CD14-positive monocyte (primary cell): ENCODE measurements around the gene TEPSIN. TPM values are rescaled to one million over a fixed set of nuclear protein-coding genes. Genes with fewer than 3 reads are reported as not detected.

Source experiments
- DNase-seq, 3 donors: peaks; one replicate each; pipeline ENCODE4 v3.0.0-alpha.2; 2011 to 2022
- H2AFZ ChIP-seq: 2 replicates; pipeline ENCODE4 v1.6.0; 2012; ENCODE audit warnings: mild to moderate bottlenecking, low read depth, low read length, inconsistent platforms; ENCODE audit not compliant: insufficient read depth, poor library complexity, severe bottlenecking
- H3K27ac ChIP-seq, 2 donors: 1 replicate in 1 of 2; 2 replicates in 1 of 2; pipeline ENCODE4 v1.5.1; 2012 to 2013; ENCODE audit warnings: low read length in 2 of 2, control low read depth in 1 of 2, inconsistent platforms in 1 of 2, low read depth in 1 of 2, mild to moderate bottlenecking in 1 of 2
- H3K27me3 ChIP-seq, 2 donors: one replicate each; pipeline versions ENCODE4 v1.6.0 to v1.6.1; 2011 to 2013; ENCODE audit warnings: low read length in 2 of 2; ENCODE audit not compliant: control insufficient read depth in 2 of 2, insufficient read depth in 2 of 2
- H3K36me3 ChIP-seq, 2 donors: replicated peaks in 1 of 2; 1 replicate in 1 of 2; 2 replicates in 1 of 2; pipeline versions ENCODE4 v1.5.1 to v1.6.1; 2012 to 2013; ENCODE audit warnings: low read length in 2 of 2, control low read depth in 1 of 2, inconsistent platforms in 1 of 2, mild to moderate bottlenecking in 1 of 2; ENCODE audit not compliant: insufficient read depth in 2 of 2, control insufficient read depth in 1 of 2
- H3K4me1 ChIP-seq, 2 donors: 1 replicate in 1 of 2; 2 replicates in 1 of 2; pipeline versions ENCODE4 v1.5.1 to v1.6.1; 2012 to 2013; ENCODE audit warnings: low read length in 2 of 2, control low read depth in 1 of 2, inconsistent platforms in 1 of 2, mild to moderate bottlenecking in 1 of 2, moderate library complexity in 1 of 2; ENCODE audit not compliant: insufficient read depth in 2 of 2, control insufficient read depth in 1 of 2
- H3K4me2 ChIP-seq: replicated peaks from 2 replicates; pipeline ENCODE3; 2012; ENCODE audit warnings: low read length, moderate library complexity, mild to moderate bottlenecking; ENCODE audit not compliant: poor library complexity, severe bottlenecking; ENCODE audit errors: extremely low read depth
- H3K4me3 ChIP-seq, 3 experiments: fragments of 200-600 bp in 1 of 3; sonication (generic) in 1 of 3; replicated peaks in 1 of 3; 1 replicate in 2 of 3; 2 replicates in 1 of 3; pipeline ENCODE4 v1.5.1; 2011 to 2013; ENCODE audit warnings: low read length in 3 of 3, mild to moderate bottlenecking in 3 of 3, control low read depth in 2 of 3, low read depth in 2 of 3, inconsistent platforms in 1 of 3, moderate library complexity in 1 of 3
- H3K79me2 ChIP-seq: 2 replicates; pipeline ENCODE4 v1.6.0; 2012; ENCODE audit warnings: mild to moderate bottlenecking, control low read depth, inconsistent platforms, low read length, moderate library complexity; ENCODE audit not compliant: insufficient read depth
- H3K9ac ChIP-seq: 2 replicates; pipeline ENCODE4 v1.6.0; 2017; ENCODE audit warnings: low read length, mild to moderate bottlenecking; ENCODE audit not compliant: insufficient read depth, poor library complexity, severe bottlenecking
- H3K9me3 ChIP-seq, 2 donors: replicated peaks in 1 of 2; 1 replicate in 1 of 2; 2 replicates in 1 of 2; pipeline versions ENCODE4 v1.5.1 to v1.6.1; 2012 to 2013; ENCODE audit warnings: low read length in 2 of 2, control low read depth in 1 of 2; ENCODE audit not compliant: control insufficient read depth in 1 of 2, insufficient read depth in 1 of 2
- H4K20me1 ChIP-seq: 2 replicates; pipeline ENCODE4 v1.6.0; 2012; ENCODE audit warnings: mild to moderate bottlenecking, low read length, control low read depth, moderate library complexity; ENCODE audit not compliant: insufficient read depth
- H3K27ac Mint-ChIP-seq, 7 donors: one replicate each; pipeline ENCODE4 v1.8.0; 2020; ENCODE audit warnings: mild to moderate bottlenecking in 7 of 7, mixed read lengths in 7 of 7, moderate library complexity in 6 of 7, inconsistent platforms in 2 of 7
- H3K27me3 Mint-ChIP-seq, 3 donors: one replicate each; pipeline ENCODE4 v1.8.0; 2021 to 2022; ENCODE audit warnings: low read depth in 3 of 3, mild to moderate bottlenecking in 3 of 3, mixed read lengths in 3 of 3, moderate library complexity in 3 of 3, inconsistent platforms in 1 of 3
- H3K36me3 Mint-ChIP-seq, 2 donors: one replicate each; pipeline ENCODE4 v1.8.0; 2020; ENCODE audit warnings: mixed read lengths in 2 of 2, inconsistent platforms in 1 of 2, mild to moderate bottlenecking in 1 of 2
- H3K4me1 Mint-ChIP-seq: one replicate; pipeline ENCODE4 v1.8.0; 2020; ENCODE audit warnings: mild to moderate bottlenecking, mixed read lengths
- H3K4me3 Mint-ChIP-seq, 2 donors: one replicate each; pipeline ENCODE4 v1.8.0; 2020; ENCODE audit warnings: mild to moderate bottlenecking in 2 of 2, mixed read lengths in 2 of 2, moderate library complexity in 1 of 2
- H3K9me3 Mint-ChIP-seq, 7 donors: one replicate each; pipeline ENCODE4 v1.8.0; 2020 to 2022; ENCODE audit warnings: mixed read lengths in 7 of 7, mild to moderate bottlenecking in 6 of 7, moderate library complexity in 6 of 7, inconsistent platforms in 2 of 7
- WGBS: methylation state at CpG from one replicate; pipeline ENCODE4 v1.1.5; 2013; ENCODE audit warnings: missing lambda C conversion rate; ENCODE audit not compliant: insufficient coverage; 5-methylcytosine and 5-hydroxymethylcytosine counted together
- intact Hi-C, 2 donors: fragments of 100-400 bp; cut with micrococcal nuclease; formaldehyde crosslinking; loops; one replicate each; pipeline versions ENCODE4 v1.15.0 to v1.15.1; 2023
- polyA plus RNA-seq, 3 donors: library from polyadenylated mRNA; depleted of rRNA in 1 of 3; unstranded in 2 of 3; stranded (reverse) in 1 of 3; fragments of 300-500 nt in 2 of 3; fragments of >200 nt in 1 of 3; fragmentation: Illumina TruSeq in 2 of 3; gene quantifications; 1 replicate in 2 of 3; 2 replicates in 1 of 3; pipeline ENCODE4 v1.2.3, GENCODE V29; 2012 to 2021
- TF ChIP-seq, protein P1 (sequence below): fragments of 200-600 bp; IDR thresholded peaks from one replicate; pipeline ENCODE4 v1.8.0; 2022; ENCODE audit warnings: antibody characterized with exemption, mild to moderate bottlenecking

TEPSIN gene
- polyA plus RNA-seq, 3 donors: 3.4 to 136 (median 4.5) TPM

DNA sequence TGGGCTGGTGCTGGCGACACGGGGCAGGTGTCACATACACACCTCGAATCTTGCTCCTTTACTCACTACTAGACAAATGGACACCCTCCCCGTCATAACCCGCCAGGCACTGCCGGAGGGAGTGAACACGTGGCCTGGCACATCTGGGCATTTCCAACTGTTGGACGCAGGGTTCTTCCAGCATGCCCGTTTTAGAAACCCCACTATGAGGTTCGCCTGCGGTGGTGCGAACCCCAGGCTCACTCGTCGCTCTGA is 9.3 kb downstream of the TEPSIN start:
- intact Hi-C loops: loop anchor here in 1 of 2 donors (10.0 kb wide), 1 partner anchor 195 kb away; the partner anchor contains the start of gene BAIAP2
- Histone ChIP-seq H3K4me1 (peaks cover 31 to 35% of the 10 kb centered on the region in 2 donors), H3K4me2 (no peak overlapping the region), H3K79me2 (peaks cover 6% of the 10 kb centered on the region), H3K27me3 (no peaks in the 10 kb centered on the region), H3K9me3 (no peaks in the 10 kb centered on the region), H3K36me3 (peaks cover 48 to 52% of the 10 kb centered on the region in 2 donors), H3K4me3 (no peak overlapping the region), H2AFZ (no peak overlapping the region), H3K27ac (peak overlapping the region in 1 of 2 donors; percentile 72), H3K9ac (no peak overlapping the region), H4K20me1 (peaks cover 29% of the 10 kb centered on the region)
- Mint-ChIP-seq H3K9me3 (peaks cover 0 to 2% (median 0%) of the 10 kb centered on the region in 7 donors), H3K4me3 (peak overlapping the region in 1 of 2 donors; percentile 47), H3K27me3 (no peaks in the 10 kb centered on the region), H3K36me3 (peaks cover 26 to 50% of the 10 kb centered on the region in 2 donors), H3K4me1 (peaks cover 31% of the 10 kb centered on the region), H3K27ac (peak overlapping the region in 3 of 7 donors; percentile 46 to 80 (median 60))
- TF ChIP-seq, protein P1, sequence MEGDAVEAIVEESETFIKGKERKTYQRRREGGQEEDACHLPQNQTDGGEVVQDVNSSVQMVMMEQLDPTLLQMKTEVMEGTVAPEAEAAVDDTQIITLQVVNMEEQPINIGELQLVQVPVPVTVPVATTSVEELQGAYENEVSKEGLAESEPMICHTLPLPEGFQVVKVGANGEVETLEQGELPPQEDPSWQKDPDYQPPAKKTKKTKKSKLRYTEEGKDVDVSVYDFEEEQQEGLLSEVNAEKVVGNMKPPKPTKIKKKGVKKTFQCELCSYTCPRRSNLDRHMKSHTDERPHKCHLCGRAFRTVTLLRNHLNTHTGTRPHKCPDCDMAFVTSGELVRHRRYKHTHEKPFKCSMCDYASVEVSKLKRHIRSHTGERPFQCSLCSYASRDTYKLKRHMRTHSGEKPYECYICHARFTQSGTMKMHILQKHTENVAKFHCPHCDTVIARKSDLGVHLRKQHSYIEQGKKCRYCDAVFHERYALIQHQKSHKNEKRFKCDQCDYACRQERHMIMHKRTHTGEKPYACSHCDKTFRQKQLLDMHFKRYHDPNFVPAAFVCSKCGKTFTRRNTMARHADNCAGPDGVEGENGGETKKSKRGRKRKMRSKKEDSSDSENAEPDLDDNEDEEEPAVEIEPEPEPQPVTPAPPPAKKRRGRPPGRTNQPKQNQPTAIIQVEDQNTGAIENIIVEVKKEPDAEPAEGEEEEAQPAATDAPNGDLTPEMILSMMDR: no peak
- no peak for DNase-seq
- WGBS: 95% methylated on average over 8 of the region's 14 CpGs

DNA sequence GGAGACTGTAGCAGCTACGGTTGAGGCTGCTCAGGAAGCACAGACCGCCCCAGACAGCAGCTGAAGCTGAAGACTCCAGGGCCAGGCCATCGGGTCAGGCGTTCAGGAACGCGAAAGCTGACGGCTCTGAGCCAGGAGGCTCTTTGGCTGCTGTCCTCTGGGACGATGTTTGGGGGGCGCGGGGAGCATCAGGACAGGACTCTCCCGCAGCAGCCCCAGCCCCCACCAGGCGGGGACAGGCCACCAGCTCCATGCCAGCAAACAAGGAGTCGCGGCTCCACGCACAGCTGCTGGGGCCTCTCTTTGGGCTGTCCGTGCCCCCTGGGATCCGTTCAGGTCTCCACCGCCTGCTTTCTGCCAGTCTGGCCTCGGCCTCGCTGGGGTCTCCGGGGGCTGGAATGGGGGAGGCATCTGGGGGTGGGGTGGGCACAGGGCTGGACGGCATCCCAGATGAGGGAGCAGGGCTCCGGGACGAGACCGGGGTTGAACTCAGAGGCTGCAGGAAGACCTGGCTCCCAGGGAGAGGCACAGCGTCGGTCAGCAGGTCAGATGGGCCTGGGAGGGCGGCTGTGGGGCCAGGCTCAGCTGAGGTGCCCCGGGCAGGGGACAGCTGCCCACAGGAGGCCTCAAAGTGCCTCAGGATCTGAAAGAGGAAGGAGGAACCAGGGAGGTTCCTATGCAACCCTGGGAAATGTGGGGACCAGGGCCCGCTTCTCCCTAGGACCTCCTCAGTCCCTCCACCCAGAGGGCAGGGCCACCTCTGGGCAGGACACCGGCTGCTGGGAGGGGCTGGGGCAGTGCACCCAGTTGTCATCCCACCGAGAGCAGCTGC is 9.8 kb downstream of the TEPSIN start:
- peak overlapping the region; percentile 31 for H3K4me2 ChIP-seq
- H3K4me3 Mint-ChIP-seq: peak overlapping the region in 1 of 2 donors; percentile 75

More for the DNA sequence above, 9.8 kb downstream of the TEPSIN start:
- Histone ChIP-seq H3K4me3 (peak overlapping the region in 1 of 3 experiments; percentile 34), H3K79me2 (peaks cover under 1% of the 10 kb centered on the region), H2AFZ (peak overlapping the region; percentile 38), H3K4me1 (peaks cover 34 to 38% of the 10 kb centered on the region in 2 donors), H4K20me1 (peaks cover 23% of the 10 kb centered on the region), H3K27ac (peak overlapping the region; percentile 54 to 72), H3K9me3 (no peaks in the 10 kb centered on the region), H3K36me3 (peaks cover 47 to 48% of the 10 kb centered on the region in 2 donors), H3K27me3 (no peaks in the 10 kb centered on the region), H3K9ac (peak overlapping the region; percentile 19)
- H3K27me3 Mint-ChIP-seq: no peaks in the 10 kb centered on the region
- DNase-seq: no peak
- H3K36me3 Mint-ChIP-seq: peaks cover 24 to 44% of the 10 kb centered on the region in 2 donors
- TF ChIP-seq, protein P1: no peak
- intact Hi-C loops: loop anchor here in 1 of 2 donors (10.0 kb wide), 1 partner anchor 194 kb away; the partner anchor contains the start of gene BAIAP2
- WGBS: 74% methylated on average over 29 of the region's 32 CpGs
- peaks cover 0 to 2% (median 0%) of the 10 kb centered on the region in 7 donors for H3K9me3 Mint-ChIP-seq
- peak overlapping the region; percentile 70 to 87 (median 79) for H3K27ac Mint-ChIP-seq
- H3K4me1 Mint-ChIP-seq: peaks cover 34% of the 10 kb centered on the region
